CD1c-positive myeloid dendritic cell (primary cell): ENCODE data around the gene ANXA8L1.
"Not testable (repeated sequence)": the region's sequence is repeated elsewhere in the genome, so short reads cannot be mapped to it uniquely, and the experiment has no call there.

Experiments
- DNase-seq: peaks from one replicate; pipeline ENCODE4 v3.0.0-alpha.2; 2016; ENCODE audit errors: extremely low spot score

The ANXA8L1 gene

GRCh38 chr10:46397767-46398166 is 22.2 kb downstream of the ANXA8L1 start:
- not testable (repeated sequence) for DNase-seq

GRCh38 chr10:46398212-46398886 is 22.8 kb downstream of the ANXA8L1 start:
- peak; percentile 1 for DNase-seq

- DNase-seq: not testable (repeated sequence)
Measured at GRCh38 chr10:46409556-46409955, 34.0 kb downstream of the ANXA8L1 start.

- not testable (repeated sequence) for DNase-seq
Measured at GRCh38 chr10:46411123-46411522, 35.5 kb downstream of the ANXA8L1 start.

- DNase-seq: not testable (repeated sequence)
Measured at GRCh38 chr10:46412665-46413064, 37.1 kb downstream of the ANXA8L1 start.

GRCh38 chr10:46415291-46415690 is 39.7 kb downstream of the ANXA8L1 start:
- not testable (repeated sequence) for DNase-seq

- not testable (repeated sequence) for DNase-seq
Measured at GRCh38 chr10:46418283-46418682, 42.7 kb downstream of the ANXA8L1 start.

- DNase-seq: not testable (repeated sequence)
Measured at GRCh38 chr10:46419570-46420379, 44.2 kb downstream of the ANXA8L1 start.

- DNase-seq: not testable (repeated sequence)
Measured at GRCh38 chr10:46423550-46423949, 48.0 kb downstream of the ANXA8L1 start.

GRCh38 chr10:46440942-46441341 is 65.4 kb downstream of the ANXA8L1 start:
- DNase-seq: not testable (repeated sequence)
